Activated CD4-positive, alpha-beta T cell treated with anti-CD3 and anti-CD28 coated beads, Interleukin-2, amount 50 U/mL, for 16 hours (primary cell): Measurements from ENCODE around the gene UBE2E2.

Experiments used
- DNase-seq: peaks from one replicate; pipeline ENCODE4 v3.0.0-alpha.2; 2020

The UBE2E2 gene

DNA sequence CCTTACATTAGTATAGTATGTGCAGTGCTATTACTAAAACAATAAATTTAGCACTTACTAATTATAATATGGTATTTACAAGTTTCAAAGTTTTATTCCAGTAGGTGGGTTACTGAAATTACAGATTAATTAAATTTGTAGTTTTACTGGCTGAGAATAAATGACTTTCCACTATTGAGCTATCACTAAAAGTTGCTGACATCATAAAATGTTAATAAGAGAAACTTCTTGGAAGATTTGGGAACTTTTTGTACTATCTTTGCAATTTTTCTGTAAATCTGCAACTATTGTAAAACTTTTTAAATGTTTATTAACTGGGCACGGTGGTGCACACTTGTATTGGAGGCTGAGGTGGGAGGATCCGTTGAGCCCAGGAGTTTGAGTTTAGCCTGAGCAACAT lies 247.7 kb downstream of the UBE2E2 start:
- no peak for DNase-seq

DNA sequence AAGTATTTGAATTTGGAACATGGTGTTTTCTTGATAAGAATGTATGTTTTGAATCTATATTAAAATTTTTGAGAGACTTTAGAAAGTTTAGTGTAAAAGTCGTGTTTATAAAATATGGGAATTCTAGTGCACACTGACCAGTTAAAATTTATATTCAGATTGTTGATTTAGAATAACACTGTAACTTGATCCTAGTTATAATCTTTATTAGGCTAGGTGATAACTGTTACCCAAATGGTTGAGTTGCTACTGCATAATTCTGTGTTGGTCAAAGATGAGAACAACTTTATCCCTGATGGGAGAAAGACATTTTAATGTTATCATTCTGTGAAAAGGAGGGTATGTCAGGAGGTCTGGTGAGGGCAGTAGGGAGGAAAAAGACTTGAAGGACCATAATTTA lies 249.3 kb downstream of the UBE2E2 start:
- DNase-seq: no peak

DNA sequence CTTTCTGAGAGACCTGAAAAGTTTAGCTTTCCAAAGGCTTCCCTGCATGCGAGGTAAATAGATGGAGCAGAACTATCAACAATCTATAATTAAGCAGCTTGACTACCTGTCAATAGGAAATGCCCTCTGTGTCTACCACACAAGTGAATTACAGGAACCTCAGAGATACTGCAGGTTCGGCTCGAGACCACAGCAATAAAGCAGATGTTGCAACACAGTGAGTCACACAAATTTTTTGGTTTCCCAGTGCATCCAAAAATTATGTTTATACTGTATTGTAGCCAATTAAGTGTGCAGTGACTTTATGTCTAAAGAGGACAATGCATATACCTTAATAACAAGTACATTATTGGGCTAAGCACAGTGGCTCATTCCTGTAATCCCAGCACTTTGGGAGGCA lies 252.0 kb downstream of the UBE2E2 start:
- no peak for DNase-seq

DNA sequence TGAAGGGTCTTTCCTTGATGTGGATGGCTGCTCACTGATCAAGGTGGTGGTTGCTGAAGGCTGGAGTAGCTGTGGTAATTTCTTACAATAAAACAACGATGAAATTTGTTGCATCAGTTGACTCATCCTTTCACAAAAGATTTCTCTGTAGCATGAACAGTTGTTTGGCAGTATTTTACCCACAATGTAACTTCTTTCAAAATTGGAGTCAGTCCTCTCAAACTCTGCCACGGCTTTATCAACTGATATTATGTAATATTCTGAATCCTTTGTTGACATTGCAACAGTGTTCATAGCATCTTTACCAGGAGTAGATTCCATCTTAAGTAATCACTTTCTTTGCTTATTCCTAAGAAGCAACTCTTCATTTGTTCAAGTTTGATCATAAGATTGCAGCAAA lies 252.6 kb downstream of the UBE2E2 start:
- no peak for DNase-seq

DNA sequence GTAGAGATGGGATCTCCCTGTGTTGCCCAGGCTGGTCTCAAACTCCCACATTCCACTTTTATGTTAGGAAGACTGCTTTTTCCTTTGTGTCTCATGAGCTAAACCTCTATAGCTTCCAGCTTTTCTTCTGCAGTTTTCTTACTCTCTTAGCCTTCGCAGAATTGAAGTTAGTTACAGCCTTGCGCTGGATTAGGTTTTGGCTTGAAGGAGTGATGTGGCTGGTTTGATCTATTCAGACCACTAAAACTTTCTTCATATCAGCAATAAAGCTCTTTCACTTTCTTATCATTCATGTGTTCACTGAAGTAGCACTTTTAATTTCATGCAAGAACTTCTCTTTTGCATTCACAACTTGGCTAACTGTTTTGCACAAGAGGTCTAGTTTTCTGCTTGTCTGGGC lies 254.6 kb downstream of the UBE2E2 start:
- DNase-seq: no peak

DNA sequence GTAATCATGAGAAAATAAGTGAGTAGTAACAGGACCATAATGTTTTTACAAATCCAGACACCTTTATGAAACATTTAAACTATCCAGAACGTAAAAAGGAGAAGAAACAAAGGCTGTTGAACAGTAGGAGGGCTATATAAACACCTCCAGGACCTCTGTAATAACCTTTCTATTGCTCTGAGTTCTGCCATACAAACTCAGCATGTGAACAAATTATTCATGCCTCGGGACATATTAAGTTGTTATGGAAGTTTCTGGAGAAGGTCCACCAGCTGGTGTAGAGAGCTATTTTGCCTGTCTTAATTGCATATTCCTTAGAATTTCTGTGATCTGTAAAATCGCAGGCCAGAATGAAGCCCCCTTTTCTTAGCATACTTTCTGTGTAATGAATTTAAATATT lies 256.3 kb downstream of the UBE2E2 start:
- no peak for DNase-seq

DNA sequence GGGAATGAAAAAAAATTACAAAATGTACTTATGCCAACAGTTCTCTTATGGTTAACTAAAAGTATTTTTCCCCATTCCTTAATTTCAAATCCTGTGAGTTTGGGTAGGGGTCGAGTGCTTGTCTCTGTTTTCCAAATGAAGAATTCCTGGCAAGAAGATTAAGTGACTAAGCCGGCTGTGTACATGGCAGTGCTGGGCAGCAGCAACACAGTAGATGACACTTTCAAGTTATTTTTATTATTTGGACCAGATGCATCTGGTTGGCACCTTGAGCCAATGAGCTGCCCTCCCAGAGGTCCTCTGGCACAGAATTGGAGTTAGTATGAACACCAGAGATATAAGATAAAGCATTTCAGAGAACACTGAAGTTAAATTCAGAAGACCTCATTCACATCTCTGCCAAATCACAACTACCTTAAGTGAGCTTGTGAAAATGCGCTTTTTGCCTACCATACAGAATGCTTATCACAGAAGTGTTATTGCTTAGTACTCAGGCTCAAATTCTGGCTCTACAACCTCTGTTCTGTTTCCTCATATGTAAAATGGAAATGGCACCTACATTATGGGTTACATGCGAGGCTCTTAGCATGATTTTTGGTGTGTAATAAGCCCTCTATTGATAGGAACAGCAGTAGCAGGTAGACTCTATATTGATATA lies 256.9 kb downstream of the UBE2E2 start:
- no peak for DNase-seq

DNA sequence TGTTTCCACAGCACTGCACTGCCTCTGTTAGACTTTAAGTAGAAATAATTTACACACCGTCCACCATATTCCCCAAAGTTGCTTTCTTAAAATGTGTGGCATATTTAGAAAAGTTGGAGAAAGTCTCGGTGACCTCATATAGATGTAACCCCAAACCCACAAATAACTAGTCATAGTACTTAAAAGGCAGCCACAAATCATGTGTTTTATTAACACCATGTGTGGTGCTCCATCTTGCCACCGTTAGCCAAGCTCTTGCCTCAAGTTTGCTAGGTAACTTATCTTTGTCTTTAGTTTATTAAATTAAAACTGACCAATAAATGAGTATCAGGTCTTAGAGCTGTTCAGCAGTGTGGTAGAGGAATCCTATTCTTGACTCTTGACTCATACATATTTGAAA lies 257.9 kb downstream of the UBE2E2 start:
- no peak for DNase-seq

DNA sequence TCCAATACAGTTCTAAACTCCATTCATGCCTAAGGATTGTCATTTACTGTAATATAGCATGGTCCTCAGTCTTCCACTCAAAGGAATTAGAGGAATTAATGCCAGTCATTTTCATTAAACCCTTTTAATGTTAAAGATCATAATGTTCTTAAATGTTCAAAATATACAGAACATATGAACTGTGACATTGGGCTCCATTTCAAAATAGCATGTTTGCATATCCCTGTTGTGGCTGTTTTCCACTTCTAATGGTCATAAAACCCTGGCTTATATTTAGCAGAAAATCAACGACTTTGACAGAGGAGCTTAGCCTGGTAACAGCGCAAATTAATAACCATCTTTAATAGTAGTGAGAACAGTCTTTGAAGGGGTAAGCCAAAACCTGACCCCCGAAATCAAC lies 260.7 kb downstream of the UBE2E2 start:
- no peak for DNase-seq

DNA sequence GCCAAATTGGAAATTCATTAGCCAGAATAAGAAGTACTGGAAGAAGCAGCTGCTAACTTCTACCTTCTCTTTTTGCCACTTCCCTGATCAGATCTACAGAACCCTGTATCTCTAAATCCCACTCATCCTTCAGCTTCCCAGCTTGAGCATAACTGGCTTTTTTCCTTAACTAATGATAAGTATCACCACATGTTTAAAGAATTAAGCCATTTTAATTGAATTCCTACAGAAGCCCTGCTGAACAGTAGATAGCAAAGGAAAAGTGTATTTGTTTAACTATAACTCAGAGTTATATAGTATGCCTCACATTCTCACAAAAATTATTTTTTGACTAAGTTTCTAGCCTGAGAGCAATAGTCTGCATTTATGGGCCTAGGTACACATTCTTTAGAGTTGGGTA lies 262.4 kb downstream of the UBE2E2 start:
- DNase-seq: no peak

DNA sequence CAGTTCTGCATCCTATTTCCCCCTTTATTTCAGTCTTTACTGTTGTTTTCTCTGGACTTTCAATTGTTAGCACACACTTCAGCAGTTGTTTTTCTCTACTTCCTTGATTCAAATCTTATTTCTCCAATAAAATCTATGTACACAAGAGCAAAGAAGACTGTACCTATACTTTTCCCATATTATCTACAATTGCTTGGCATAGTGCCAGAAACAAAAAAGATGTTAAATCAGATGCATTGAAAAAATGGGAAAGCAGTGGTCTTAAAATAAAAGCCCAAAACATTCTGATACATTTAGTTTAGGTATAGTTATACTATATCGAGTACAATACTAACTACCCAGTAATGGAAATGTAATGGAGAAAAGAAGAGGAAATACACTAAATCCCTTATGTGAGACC lies 265.1 kb downstream of the UBE2E2 start:
- no peak for DNase-seq

DNA sequence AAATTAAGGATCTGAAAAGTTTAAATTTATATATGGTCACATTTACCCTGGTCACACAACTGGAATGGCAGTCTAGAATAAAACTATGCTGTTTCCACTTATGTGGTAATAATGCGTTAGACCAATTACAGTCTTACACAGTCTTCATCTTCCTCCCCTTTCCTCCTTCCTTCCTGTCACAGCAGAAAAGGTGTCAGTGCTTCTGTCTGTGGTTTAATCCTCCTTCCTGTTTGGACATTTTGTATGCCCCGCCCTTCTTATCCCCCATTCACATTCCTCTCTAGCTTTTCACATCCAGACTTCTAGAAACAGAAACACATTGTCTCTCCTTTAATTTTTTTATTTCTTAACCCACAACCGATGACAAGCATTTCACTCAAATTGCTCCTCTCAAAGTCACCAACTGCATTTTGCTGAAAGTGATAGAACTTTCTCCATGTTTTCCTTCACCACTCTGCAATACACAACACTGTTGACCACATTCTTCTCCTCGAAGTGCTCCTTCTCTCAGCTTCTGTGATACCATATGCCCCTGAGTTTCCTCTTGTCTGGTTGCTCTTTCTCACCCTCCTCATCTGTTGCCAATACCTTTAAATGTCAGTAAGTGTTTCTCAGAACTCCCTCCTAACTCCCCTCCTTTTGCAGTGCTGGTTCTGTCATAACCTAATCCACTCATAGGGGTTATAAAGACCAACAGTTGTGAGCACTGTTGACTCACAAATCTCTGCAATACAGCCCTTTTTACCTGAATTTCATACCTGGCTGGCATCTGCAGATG lies 271.6 kb downstream of the UBE2E2 start:
- DNase-seq: no peak

DNA sequence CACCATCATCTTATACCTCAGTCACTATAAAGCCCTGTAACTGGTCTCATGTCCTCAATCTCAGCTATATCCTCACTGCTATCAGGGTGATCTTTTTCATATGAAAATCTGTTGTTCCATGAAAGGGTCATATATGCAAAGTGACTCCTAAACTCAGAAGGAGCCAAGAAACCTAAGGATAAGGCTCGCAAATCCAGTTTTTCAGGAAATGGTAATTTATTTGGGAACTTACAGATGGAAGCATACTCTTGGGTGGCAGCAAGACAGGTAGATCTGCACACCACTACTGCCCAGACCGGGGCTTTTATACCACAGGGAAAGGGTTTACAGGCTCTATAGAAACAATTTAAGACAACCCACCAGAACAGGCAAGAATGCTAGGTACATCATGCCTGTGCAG lies 272.3 kb downstream of the UBE2E2 start:
- no peak for DNase-seq

DNA sequence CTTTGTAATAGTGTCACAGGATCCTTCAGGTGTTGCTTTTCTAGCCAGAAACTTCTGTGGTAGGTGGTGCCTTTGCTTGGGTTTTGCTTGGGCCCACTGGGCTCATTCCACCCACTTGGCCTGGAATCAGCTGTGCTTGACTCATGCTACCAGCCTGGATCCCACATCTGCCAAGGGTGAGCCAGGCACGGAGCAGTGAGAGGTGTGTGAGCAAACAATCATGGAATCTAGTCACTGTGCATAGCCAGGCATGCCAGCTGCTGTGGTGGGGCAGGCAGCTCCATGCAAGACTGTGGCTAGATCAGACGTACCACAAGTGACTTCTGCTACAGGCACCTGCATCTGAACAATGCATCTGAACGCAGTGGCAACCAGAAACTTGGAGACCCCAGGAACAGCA lies 275.9 kb downstream of the UBE2E2 start:
- DNase-seq: no peak

DNA sequence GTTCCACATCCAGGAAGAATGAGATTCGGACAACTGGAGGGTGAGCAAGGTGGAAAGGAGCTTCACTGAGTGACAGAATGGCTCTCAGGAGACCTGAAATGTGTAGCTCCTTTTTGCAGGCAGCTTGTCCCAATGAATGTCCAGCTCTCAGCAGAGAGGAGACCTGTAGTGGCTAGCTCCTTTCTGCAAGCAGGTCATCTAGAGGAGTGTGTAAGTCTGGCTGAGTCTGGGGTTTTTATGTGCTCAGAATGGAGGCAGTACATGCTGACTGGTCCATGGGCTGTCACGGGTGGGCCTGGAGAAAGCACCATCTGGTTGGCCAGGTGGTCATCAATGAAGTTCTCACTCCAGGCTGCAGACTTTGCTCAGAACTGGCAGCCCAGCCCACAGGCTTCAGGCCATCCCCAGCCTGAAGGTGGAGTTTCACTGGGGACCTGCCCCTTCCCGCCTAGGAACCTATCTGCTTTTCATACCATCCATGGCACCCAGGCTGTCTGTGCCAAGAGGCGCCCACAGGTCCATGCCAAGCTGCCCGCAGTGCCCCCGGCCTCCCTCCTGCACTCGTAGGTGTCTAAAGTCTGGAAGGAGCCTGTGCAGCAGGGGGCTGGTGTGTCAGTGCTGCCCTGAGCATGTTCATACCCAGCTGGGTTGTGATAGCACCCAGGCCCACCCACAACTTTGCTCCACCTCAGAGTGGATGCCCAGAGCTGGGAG lies 276.6 kb downstream of the UBE2E2 start:
- DNase-seq: no peak

DNA sequence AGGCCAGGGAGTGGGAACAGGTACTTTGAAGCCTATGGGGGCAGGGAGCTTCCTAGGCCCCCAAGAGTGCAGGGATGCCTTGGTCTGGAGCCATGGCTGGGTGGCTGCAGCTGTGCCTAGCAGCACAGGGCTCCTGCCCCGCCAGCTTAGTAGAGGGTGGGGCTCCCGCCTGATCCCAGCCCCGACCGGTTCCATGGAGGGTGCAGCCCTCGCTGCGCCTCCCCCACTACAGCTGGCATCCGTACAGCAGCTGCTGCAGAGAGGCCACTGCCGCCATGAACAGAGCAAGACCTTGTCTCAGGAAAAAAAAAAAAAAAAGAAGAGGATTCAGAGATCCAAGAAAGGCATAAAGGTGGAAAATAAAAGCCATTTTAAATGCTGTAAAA lies 277.2 kb downstream of the UBE2E2 start:
- DNase-seq: no peak

DNA sequence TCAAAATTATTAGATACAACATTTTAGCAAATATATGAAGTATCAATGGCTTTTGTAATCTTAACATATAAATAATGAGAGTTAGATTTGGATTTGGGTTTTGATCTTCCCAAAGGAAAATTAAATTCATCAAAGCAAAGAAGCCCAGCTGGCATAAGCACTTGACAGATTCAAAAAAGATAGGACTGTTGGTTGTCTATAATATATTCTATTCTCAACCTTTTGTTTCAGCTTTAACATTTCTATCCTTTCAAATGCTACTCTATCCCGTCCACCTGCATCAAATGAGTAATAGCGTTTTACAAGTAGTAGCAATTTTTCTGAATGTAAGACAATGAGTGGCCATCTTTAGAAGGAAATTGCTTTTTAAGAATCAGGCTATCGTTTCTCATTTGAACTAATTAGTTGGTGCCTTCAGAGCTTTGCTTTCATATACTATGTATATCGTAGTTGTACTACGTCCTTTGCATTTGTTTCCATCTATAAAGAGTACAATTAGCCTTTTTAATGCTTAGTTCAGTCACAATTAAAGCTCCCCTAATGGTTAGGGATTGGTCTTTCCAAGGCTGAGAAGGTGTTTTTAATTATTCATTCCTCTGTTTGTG lies 278.0 kb downstream of the UBE2E2 start:
- DNase-seq: no peak

DNA sequence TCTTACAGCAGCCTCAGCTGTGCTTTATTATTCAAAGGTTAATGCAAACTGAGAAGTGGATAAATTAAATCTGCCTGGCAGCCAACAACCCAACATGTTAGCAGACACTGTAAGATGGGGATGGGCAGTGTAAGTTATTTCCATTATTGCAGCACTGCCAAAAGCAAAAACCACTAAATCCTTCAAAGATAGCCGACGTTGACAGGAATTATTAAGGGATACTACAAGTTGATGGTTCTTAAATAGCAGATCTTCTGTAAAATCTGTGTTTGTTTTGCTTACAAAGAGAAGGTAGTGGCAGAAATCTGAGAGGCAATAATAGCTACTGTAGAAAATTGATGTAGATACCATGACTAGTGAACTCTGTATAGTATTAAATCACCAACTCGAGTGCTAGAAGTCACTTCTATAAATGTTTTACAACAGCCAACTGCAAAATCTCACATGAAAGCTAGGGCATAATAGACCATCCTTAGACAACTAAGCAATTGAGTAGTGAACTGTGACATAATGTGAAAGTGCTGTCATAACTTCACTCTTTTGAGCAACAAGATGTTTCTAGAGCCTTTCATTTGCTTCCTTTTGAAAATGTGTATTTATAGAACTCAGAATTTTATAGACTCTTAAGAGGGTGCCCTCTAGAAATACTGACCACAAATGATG lies 278.6 kb downstream of the UBE2E2 start:
- DNase-seq: no peak

DNA sequence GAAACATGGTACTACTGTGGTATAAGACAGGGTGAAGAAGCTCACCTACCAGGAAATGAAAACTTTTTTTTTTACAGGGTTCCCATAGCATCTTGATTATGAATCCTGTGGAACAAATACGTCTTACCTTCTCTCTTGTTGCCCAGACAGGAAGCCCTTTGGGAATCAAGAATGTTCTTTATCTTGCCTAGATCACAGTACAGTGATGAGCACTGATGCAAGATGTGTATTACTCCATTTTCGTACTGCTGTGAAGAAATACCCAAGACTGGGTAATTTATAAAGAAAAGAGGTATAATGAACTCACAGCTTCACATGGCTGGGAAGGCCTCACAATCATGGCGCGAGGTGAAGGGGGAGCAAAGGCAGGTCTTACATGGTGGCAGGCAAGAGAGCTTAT lies 281.3 kb downstream of the UBE2E2 start:
- DNase-seq: no peak

DNA sequence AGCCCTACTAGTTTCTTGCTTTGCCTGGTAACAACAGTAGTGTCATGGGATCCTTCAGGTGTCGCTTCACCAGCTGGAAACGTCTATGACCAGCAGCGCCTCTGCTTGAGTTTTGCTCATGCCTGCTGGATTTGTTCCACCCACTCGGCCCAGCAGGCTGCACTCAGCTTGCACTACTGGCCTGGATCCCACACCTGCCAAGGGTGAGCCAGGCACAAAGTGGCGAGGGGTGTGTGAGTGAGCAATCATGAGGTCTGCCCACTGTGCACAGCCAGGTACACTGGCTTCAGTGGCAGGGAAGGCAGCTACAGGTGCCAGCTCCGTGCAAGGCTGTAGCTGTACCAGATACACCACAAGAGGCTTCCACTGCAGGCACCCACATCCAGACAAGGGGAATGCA lies 282.8 kb downstream of the UBE2E2 start:
- DNase-seq: no peak

DNA sequence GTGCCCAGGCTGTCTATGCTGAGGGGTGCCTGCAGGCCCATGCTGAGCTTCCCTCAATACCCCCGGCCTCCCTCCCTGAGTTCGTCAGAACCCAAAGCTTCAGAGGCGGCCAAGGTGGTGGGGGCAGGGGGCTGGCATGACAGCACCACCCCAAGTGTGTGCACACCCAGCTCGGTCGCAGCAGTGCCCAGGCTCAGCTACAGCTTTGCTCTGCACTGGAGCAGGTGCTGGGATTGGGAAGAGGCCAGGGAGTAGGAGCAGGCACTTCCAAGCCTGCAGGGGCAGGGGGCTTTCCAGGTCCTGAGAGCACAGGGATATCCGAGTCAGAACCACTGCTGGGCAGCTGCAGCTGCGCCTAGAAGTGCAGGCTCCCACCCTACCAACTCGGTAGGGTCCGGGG lies 283.9 kb downstream of the UBE2E2 start:
- DNase-seq: no peak

DNA sequence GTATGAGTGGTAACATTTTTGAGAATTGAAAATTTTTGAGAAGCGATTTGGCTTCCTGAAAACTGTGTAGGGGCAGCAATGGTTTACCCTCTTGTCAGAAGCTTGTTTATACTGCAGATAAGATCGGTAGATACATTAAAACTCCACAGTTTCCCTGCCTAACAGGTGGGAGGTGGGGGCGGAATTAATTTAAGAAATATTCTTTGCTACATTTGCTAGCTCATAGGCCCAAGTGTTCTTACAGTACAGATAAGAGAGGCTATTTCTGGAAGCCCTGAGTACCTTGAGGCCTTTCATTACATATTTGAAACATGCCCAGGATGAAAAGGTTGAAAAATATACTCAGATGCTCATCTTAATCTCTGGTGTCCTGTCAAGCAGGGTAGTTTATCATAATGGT lies 285.5 kb downstream of the UBE2E2 start:
- no peak for DNase-seq
